Measurements from ENCODE around the gene PPME1.
"Not testable (repeated sequence)": the region's sequence is repeated elsewhere in the genome, so short reads cannot be mapped to it uniquely, and the experiment has no call there.

DNA sequence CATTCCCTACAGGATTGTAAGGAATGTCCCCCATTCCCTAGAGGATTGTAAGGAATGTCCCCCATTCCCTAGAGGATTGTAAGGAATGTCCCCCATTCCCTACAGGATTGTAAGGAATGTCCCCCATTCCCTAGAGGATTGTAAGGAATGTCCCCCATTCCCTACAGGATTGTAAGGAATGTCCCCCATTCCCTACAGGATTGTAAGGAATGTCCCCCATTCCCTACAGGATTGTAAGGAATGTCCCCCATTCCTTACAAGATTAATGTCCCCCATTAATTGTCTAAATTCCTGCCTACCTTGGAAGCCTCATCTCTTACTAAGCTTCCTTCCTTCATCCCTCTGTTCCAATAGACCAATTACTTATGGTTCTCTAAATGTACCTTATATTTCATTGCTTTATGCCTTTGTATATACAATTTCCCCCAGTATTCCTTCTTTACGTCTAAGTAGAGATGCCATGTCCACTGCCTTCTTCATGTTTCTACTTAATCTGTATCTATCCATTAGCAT is 31.1 kb upstream of the PPME1 start:
- not testable (repeated sequence) for TF ChIP-seq CTCF, ZNF600, ZNF747 (tag by site-specific recombination; IDR thresholded peaks at IDR 0.05)
